ENCODE measurements around the gene GIMAP4.

GIMAP4 gene

DNA sequence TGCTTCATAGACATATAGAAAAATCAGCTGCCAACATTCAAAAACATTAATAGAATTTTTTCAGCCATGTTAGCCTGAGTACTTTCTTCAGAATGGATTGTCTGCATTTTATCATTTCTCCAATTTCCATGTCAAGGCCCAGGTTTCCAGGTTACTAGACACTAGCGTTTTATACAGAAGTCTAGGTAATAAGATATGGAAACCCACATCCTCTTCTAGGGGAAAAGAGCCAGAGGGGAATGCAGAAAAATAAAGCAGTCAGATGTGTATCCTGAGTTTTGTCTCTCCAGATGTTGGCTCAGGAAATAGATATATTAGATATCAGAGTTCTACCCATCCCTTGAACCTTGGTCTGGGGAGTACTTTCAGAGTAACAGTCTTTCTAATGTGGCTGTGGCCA is 20.4 kb downstream of the GIMAP4 start:
- Histone ChIP-seq H3K4me3 (ENCODE audit: low read depth, low read length) (no peak overlapping the region), H3K36me3 (ENCODE audit: control insufficient read depth in 2 of 2, insufficient read depth in 1 of 2, low read length in 2 of 2) (no peaks in the 10 kb centered on the region), H3K4me1 (ENCODE audit: control insufficient read depth, insufficient read depth, low read length) (no peaks in the 10 kb centered on the region), H3K27ac (ENCODE audit: extremely low read depth, low read depth, low read length) (no peak overlapping the region), H3K9me3 (ENCODE audit: control insufficient read depth, insufficient read depth, low read depth, low read length) (no peaks in the 10 kb centered on the region)
- TF ChIP-seq ZNF302 (tag by site-specific recombination; IDR thresholded peaks at IDR 0.05; ENCODE audit: low read depth), result no peak
- TF ChIP-seq, protein P1, sequence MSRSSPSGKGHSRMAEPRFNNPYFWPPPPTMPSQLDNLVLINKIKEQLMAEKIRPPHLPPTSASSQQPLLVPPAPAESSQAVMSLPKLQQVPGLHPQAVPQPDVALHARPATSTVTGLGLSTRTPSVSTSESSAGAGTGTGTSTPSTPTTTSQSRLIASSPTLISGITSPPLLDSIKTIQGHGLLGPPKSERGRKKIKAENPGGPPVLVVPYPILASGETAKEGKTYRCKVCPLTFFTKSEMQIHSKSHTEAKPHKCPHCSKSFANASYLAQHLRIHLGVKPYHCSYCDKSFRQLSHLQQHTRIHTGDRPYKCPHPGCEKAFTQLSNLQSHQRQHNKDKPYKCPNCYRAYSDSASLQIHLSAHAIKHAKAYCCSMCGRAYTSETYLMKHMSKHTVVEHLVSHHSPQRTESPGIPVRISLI (tag by site-specific recombination; IDR thresholded peaks at IDR 0.05), result no peak
- POLR2A ChIA-PET, result no interaction called here
- CTCF ChIA-PET, result no interaction called here

DNA sequence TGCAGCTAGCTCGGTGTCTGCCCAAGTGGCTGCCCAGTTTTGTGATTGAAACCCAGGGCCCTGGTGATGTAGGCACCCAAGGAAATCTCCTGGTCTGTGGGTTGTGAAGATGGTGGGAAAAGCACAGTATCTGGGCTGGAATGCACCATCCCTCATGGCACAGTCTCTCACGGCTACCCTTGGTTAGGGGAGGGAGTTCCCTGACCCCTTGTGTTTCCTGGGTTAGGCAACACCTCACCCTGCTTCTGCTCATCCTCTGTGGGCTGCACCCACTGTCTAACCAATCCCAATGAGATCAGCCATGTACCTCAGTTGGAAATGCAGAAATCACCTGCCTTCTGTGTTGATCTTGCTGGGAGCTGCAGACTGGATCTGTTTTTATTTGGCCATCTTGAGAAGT is 27.6 kb downstream of the GIMAP4 start:
- Histone ChIP-seq H3K9me3 (ENCODE audit: control insufficient read depth, insufficient read depth, low read depth, low read length) (no peaks in the 10 kb centered on the region), H3K4me1 (ENCODE audit: control insufficient read depth, insufficient read depth, low read length) (no peaks in the 10 kb centered on the region), H3K27ac (ENCODE audit: extremely low read depth, low read depth, low read length) (no peak overlapping the region), H3K4me3 (ENCODE audit: low read depth, low read length) (no peak overlapping the region), H3K36me3 (ENCODE audit: control insufficient read depth in 2 of 2, insufficient read depth in 1 of 2, low read length in 2 of 2) (no peaks in the 10 kb centered on the region)
- TF ChIP-seq ZBTB48 (tag by site-specific recombination; IDR thresholded peaks at IDR 0.05), result no peak
- no peak for TF ChIP-seq ZBTB17 (tag by site-specific recombination; IDR thresholded peaks at IDR 0.05)
- no peak for TF ChIP-seq ZNF341 (tag by site-specific recombination; IDR thresholded peaks at IDR 0.05; ENCODE audit: low read depth)
- TF ChIP-seq ZNF155 (tag by site-specific recombination; IDR thresholded peaks at IDR 0.05), result no peak
- TF ChIP-seq, protein P2, sequence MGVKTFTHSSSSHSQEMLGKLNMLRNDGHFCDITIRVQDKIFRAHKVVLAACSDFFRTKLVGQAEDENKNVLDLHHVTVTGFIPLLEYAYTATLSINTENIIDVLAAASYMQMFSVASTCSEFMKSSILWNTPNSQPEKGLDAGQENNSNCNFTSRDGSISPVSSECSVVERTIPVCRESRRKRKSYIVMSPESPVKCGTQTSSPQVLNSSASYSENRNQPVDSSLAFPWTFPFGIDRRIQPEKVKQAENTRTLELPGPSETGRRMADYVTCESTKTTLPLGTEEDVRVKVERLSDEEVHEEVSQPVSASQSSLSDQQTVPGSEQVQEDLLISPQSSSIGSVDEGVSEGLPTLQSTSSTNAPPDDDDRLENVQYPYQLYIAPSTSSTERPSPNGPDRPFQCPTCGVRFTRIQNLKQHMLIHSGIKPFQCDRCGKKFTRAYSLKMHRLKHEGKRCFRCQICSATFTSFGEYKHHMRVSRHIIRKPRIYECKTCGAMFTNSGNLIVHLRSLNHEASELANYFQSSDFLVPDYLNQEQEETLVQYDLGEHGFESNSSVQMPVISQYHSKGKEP (tag by site-specific recombination; IDR thresholded peaks at IDR 0.05), result no peak
- TF ChIP-seq, protein P3, sequence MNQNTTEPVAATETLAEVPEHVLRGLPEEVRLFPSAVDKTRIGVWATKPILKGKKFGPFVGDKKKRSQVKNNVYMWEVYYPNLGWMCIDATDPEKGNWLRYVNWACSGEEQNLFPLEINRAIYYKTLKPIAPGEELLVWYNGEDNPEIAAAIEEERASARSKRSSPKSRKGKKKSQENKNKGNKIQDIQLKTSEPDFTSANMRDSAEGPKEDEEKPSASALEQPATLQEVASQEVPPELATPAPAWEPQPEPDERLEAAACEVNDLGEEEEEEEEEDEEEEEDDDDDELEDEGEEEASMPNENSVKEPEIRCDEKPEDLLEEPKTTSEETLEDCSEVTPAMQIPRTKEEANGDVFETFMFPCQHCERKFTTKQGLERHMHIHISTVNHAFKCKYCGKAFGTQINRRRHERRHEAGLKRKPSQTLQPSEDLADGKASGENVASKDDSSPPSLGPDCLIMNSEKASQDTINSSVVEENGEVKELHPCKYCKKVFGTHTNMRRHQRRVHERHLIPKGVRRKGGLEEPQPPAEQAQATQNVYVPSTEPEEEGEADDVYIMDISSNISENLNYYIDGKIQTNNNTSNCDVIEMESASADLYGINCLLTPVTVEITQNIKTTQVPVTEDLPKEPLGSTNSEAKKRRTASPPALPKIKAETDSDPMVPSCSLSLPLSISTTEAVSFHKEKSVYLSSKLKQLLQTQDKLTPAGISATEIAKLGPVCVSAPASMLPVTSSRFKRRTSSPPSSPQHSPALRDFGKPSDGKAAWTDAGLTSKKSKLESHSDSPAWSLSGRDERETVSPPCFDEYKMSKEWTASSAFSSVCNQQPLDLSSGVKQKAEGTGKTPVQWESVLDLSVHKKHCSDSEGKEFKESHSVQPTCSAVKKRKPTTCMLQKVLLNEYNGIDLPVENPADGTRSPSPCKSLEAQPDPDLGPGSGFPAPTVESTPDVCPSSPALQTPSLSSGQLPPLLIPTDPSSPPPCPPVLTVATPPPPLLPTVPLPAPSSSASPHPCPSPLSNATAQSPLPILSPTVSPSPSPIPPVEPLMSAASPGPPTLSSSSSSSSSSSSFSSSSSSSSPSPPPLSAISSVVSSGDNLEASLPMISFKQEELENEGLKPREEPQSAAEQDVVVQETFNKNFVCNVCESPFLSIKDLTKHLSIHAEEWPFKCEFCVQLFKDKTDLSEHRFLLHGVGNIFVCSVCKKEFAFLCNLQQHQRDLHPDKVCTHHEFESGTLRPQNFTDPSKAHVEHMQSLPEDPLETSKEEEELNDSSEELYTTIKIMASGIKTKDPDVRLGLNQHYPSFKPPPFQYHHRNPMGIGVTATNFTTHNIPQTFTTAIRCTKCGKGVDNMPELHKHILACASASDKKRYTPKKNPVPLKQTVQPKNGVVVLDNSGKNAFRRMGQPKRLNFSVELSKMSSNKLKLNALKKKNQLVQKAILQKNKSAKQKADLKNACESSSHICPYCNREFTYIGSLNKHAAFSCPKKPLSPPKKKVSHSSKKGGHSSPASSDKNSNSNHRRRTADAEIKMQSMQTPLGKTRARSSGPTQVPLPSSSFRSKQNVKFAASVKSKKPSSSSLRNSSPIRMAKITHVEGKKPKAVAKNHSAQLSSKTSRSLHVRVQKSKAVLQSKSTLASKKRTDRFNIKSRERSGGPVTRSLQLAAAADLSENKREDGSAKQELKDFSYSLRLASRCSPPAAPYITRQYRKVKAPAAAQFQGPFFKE (tag by site-specific recombination; IDR thresholded peaks at IDR 0.05; ENCODE audit: borderline replicate concordance), result no peak
- TF ChIP-seq ZNF114 (tag by site-specific recombination; IDR thresholded peaks at IDR 0.05), result no peak
- no peak for TF ChIP-seq ZNF350 (tag by site-specific recombination; IDR thresholded peaks at IDR 0.05)
- TF ChIP-seq ZEB2 (tag by site-specific recombination; IDR thresholded peaks at IDR 0.05), result no peak
- TF ChIP-seq, protein P4, sequence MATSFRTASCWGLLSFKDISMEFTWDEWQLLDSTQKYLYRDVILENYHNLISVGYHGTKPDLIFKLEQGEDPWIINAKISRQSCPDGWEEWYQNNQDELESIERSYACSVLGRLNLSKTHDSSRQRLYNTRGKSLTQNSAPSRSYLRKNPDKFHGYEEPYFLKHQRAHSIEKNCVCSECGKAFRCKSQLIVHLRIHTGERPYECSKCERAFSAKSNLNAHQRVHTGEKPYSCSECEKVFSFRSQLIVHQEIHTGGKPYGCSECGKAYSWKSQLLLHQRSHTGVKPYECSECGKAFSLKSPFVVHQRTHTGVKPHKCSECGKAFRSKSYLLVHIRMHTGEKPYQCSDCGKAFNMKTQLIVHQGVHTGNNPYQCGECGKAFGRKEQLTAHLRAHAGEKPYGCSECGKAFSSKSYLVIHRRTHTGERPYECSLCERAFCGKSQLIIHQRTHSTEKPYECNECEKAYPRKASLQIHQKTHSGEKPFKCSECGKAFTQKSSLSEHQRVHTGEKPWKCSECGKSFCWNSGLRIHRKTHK (tag by site-specific recombination; IDR thresholded peaks at IDR 0.05), result no peak
- no peak for TF ChIP-seq REPIN1 (tag by site-specific recombination; IDR thresholded peaks at IDR 0.05; ENCODE audit: low read depth)
- TF ChIP-seq ZNF302 (tag by site-specific recombination; IDR thresholded peaks at IDR 0.05; ENCODE audit: low read depth), result no peak
- TF ChIP-seq OSR2 (tag by site-specific recombination; IDR thresholded peaks at IDR 0.05), result no peak
- no peak for TF ChIP-seq GLI2 (tag by site-specific recombination; IDR thresholded peaks at IDR 0.05; ENCODE audit: borderline replicate concordance, low read depth)
- TF ChIP-seq ZNF2 (tag by site-specific recombination; IDR thresholded peaks at IDR 0.05), result no peak
- no peak for TF ChIP-seq ZNF560 (tag by site-specific recombination; IDR thresholded peaks at IDR 0.05; ENCODE audit: borderline replicate concordance)
- POLR2A ChIA-PET, result no interaction called here
- CTCF ChIA-PET, result no interaction called here
